Smooth muscle cell (in vitro differentiated cells): Measurements from ENCODE around the gene KRT25. TPM values are rescaled to one million over a fixed set of nuclear protein-coding genes. Genes with fewer than 3 reads are reported as not detected.

Experiments
- DNase-seq: peaks from one replicate; lab custom pipeline; 2025; ENCODE audit not compliant: unreplicated experiment; lab: John Stamatoyannopoulos, UW
- H2AFZ ChIP-seq: fragments of 200-600 bp; sonication (generic); 2 replicates; pipeline ENCODE4 v1.6.0; 2016; ENCODE audit warnings: antibody characterized with exemption, low read depth, mild to moderate bottlenecking
- H3F3A ChIP-seq: fragments of 200-600 bp; sonication (generic); 2 replicates; pipeline ENCODE4 v1.6.0; 2017; ENCODE audit warnings: antibody characterized with exemption, low read depth
- H3K27ac ChIP-seq: fragments of 200-600 bp; sonication (generic); 2 replicates; pipeline ENCODE4 v1.5.1; 2016; ENCODE audit warnings: low read depth, mild to moderate bottlenecking
- H3K27me3 ChIP-seq: fragments of 200-600 bp; sonication (generic); 2 replicates; pipeline ENCODE4 v1.6.1; 2016; ENCODE audit warnings: low read depth, mild to moderate bottlenecking
- H3K36me3 ChIP-seq: fragments of 200-600 bp; sonication (generic); 2 replicates; pipeline ENCODE4 v1.5.1; 2016; ENCODE audit warnings: low read depth
- H3K4me1 ChIP-seq: fragments of 200-600 bp; sonication (generic); 2 replicates; pipeline ENCODE4 v1.5.1; 2016; ENCODE audit warnings: low read depth
- H3K4me2 ChIP-seq: fragments of 200-600 bp; sonication (generic); 2 replicates; pipeline ENCODE4 v1.6.0; 2016; ENCODE audit warnings: mild to moderate bottlenecking
- H3K4me3 ChIP-seq: fragments of 200-600 bp; sonication (generic); 2 replicates; pipeline ENCODE4 v1.5.1; 2016; ENCODE audit warnings: mild to moderate bottlenecking
- H3K79me2 ChIP-seq: fragments of 200-600 bp; sonication (generic); 2 replicates; pipeline ENCODE4 v1.6.0; 2016; ENCODE audit warnings: low read depth, mild to moderate bottlenecking
- H3K9ac ChIP-seq: fragments of 200-600 bp; sonication (generic); 2 replicates; pipeline ENCODE4 v1.6.0; 2016; ENCODE audit warnings: low read depth
- H3K9me3 ChIP-seq: fragments of 200-600 bp; sonication (generic); replicated peaks from 2 replicates; pipeline ENCODE4 v1.5.1; 2016; ENCODE audit warnings: low read depth
- H4K20me1 ChIP-seq: fragments of 200-600 bp; sonication (generic); 2 replicates; pipeline ENCODE4 v1.6.0; 2016; ENCODE audit warnings: low read depth
- CTCF ChIP-seq: fragments of 200-600 bp; sonication (generic); IDR thresholded peaks from 2 replicates; pipeline ENCODE4 v1.5.1; 2017; ENCODE audit warnings: borderline replicate concordance, mild to moderate bottlenecking, antibody characterized with exemption; ENCODE audit not compliant: insufficient read depth, poor library complexity, severe bottlenecking
- WGBS: methylation state at CpG from one replicate; pipeline ENCODE4 v1.1.7; 2016; ENCODE audit warnings: low lambda C conversion rate; 5-methylcytosine and 5-hydroxymethylcytosine counted together
- polyA plus RNA-seq: library from polyadenylated mRNA; unstranded; fragments of >200 nt; fragmentation: Nextera tagmentation; extraction: Ambion mirVana; gene quantifications from 2 replicates; pipeline ENCODE4 v1.2.1, GENCODE V29; 2016
- total RNA-seq: library from RNA; depleted of rRNA; stranded (reverse); fragments of >200 nt; gene quantifications from 2 replicates; pipeline ENCODE4 v1.2.3, GENCODE V29; 2014

Gene KRT25
- total and polyA plus RNA-seq, 2 experiments from 2014 or later = not detected

GRCh38 chr17:40799859-40800258 lies 44.7 kb upstream of the KRT25 start, which contains the start of gene KRT28:
Gene KRT28, minus strand, starts transcription at chr17:40799959. Its CDS starts 66 bp downstream, at chr17:40799893.
- H3K9ac ChIP-seq = no peak within 1 kb of the TSS
- WGBS = 77% methylated on average over 3 of the region's 3 CpGs
- H3K79me2 ChIP-seq = no peaks in the 10 kb centered on the region
- H3K27ac ChIP-seq = no peak within 1 kb of the TSS
- peaks cover 70% of the 10 kb centered on the region for H3K27me3 ChIP-seq
- H3K4me2 ChIP-seq = no peak within 1 kb of the TSS
- H3K4me3 ChIP-seq = no peak within 1 kb of the TSS
- no peaks in the 10 kb centered on the region for H3K36me3 ChIP-seq
- no peak within 1 kb of the TSS for H2AFZ ChIP-seq
- DNase-seq = no peak
- TF ChIP-seq CTCF = no peak
- H3K9me3 ChIP-seq = no peaks in the 10 kb centered on the region
- H3F3A ChIP-seq = no peaks in the 10 kb centered on the region
- H4K20me1 ChIP-seq = no peaks in the 10 kb centered on the region
- no peaks in the 10 kb centered on the region for H3K4me1 ChIP-seq

GRCh38 chr17:40796846-40797245 lies 41.7 kb upstream of the KRT25 start:
- no peak overlapping the region for H3K4me2 ChIP-seq
- no peaks in the 10 kb centered on the region for H4K20me1 ChIP-seq
- H3K27ac ChIP-seq = no peak overlapping the region
- H3F3A ChIP-seq = no peaks in the 10 kb centered on the region
- no peaks in the 10 kb centered on the region for H3K4me1 ChIP-seq
- no peak for DNase-seq
- no peaks in the 10 kb centered on the region for H3K36me3 ChIP-seq
- H3K9me3 ChIP-seq = no peaks in the 10 kb centered on the region
- WGBS = 85% methylated on average over 27 of the region's 27 CpGs
- TF ChIP-seq CTCF = no peak
- H3K4me3 ChIP-seq = no peak overlapping the region
- no peak overlapping the region for H3K9ac ChIP-seq
- no peak overlapping the region for H2AFZ ChIP-seq
- peaks cover 80% of the 10 kb centered on the region for H3K27me3 ChIP-seq
- H3K79me2 ChIP-seq = no peaks in the 10 kb centered on the region

- WGBS = 87% methylated on average over 10 of the region's 10 CpGs
- Histone ChIP-seq H3K9ac (no peak overlapping the region), H3K4me3 (no peak overlapping the region), H3K27me3 (peaks cover 63% of the 10 kb centered on the region), H3K36me3 (no peaks in the 10 kb centered on the region), H4K20me1 (no peaks in the 10 kb centered on the region), H3K9me3 (no peaks in the 10 kb centered on the region), H3K27ac (no peak overlapping the region), H3K79me2 (no peaks in the 10 kb centered on the region), H3K4me2 (no peak overlapping the region), H3K4me1 (no peaks in the 10 kb centered on the region), H2AFZ (no peak overlapping the region), H3F3A (no peaks in the 10 kb centered on the region)
- DNase-seq = no peak
- TF ChIP-seq CTCF = no peak
Observed at GRCh38 chr17:40795019-40795667, 40.0 kb upstream of the KRT25 start.

GRCh38 chr17:40794466-40794865 lies 39.3 kb upstream of the KRT25 start:
- no peak overlapping the region for H3K4me3 ChIP-seq
- H3K9me3 ChIP-seq = no peaks in the 10 kb centered on the region
- H2AFZ ChIP-seq = no peak overlapping the region
- no peak for TF ChIP-seq CTCF
- H3K36me3 ChIP-seq = no peaks in the 10 kb centered on the region
- 88% methylated on average over 2 of the region's 2 CpGs for WGBS
- H3K9ac ChIP-seq = no peak overlapping the region
- no peak overlapping the region for H3K27ac ChIP-seq
- no peak for DNase-seq
- no peaks in the 10 kb centered on the region for H3K79me2 ChIP-seq
- H3K4me2 ChIP-seq = no peak overlapping the region
- H3F3A ChIP-seq = no peaks in the 10 kb centered on the region
- H3K4me1 ChIP-seq = no peaks in the 10 kb centered on the region
- H3K27me3 ChIP-seq = peaks cover 56% of the 10 kb centered on the region
- no peaks in the 10 kb centered on the region for H4K20me1 ChIP-seq
